Stomach (tissue), 4 donors: Measurements from ENCODE around the gene CENPP.

Experiments
- CTCF ChIP-seq, 7 experiments: fragments of 450-650 bp in 4 of 7; fragments of 200-600 bp in 3 of 7; sonication (generic) in 3 of 7; IDR thresholded peaks; one replicate each; pipeline ENCODE4 v1.5.1; 2016 to 2019; ENCODE audit warnings: antibody characterized with exemption in 7 of 7, control low read depth in 2 of 7, mild to moderate bottlenecking in 1 of 7
- EP300 ChIP-seq: sonication (generic); formaldehyde crosslinking; IDR thresholded peaks from one replicate; pipeline ENCODE4 v1.6.1; 2017; ENCODE audit warnings: antibody characterized with exemption
- POLR2A ChIP-seq, 4 donors: fragments of 450-650 bp; IDR thresholded peaks; one replicate each; pipeline ENCODE4 v1.6.1; 2016; ENCODE audit warnings: antibody characterized with exemption in 4 of 4, control low read depth in 2 of 4, mild to moderate bottlenecking in 1 of 4, moderate library complexity in 1 of 4
- POLR2AphosphoS5 ChIP-seq, 3 donors: sonication (generic); formaldehyde crosslinking; IDR thresholded peaks; one replicate each; pipeline ENCODE4 v1.6.1; 2016; ENCODE audit warnings: antibody characterized with exemption in 3 of 3

GRCh38 chr9:92607088-92607487 is 281.3 kb downstream of the CENPP start:
- TF ChIP-seq POLR2AphosphoS5 (IDR thresholded peaks at IDR 0.05) = no peak
- TF ChIP-seq CTCF (IDR thresholded peaks at IDR 0.05) = no peak
- TF ChIP-seq POLR2A (IDR thresholded peaks at IDR 0.05) = no peak
- no peak for TF ChIP-seq EP300
